Measurements from ENCODE around the gene PCOLCE2.
"Not testable (repeated sequence)": the region's sequence is repeated elsewhere in the genome, so short reads cannot be mapped to it uniquely, and the experiment has no call there.

The PCOLCE2 gene

GRCh38 chr3:142881445-142882224 lies 7.2 kb downstream of the PCOLCE2 start:
- Histone ChIP-seq H3K27me3 (ENCODE audit: low read depth, low read length) (no peaks in the 10 kb centered on the region), H3K4me3 (ENCODE audit: low read depth in 1 of 2, low read length in 2 of 2) (no peak overlapping the region), H3K36me3 (ENCODE audit: control insufficient read depth in 1 of 2, insufficient read depth in 2 of 2, low read length in 2 of 2) (no peaks in the 10 kb centered on the region), H3K27ac (ENCODE audit: low read length) (no peak overlapping the region), H3K9me3 (ENCODE audit: control insufficient read depth in 1 of 2, low read length in 2 of 2) (no peaks in the 10 kb centered on the region), H3K4me1 (ENCODE audit: control insufficient read depth in 1 of 2, insufficient read depth in 2 of 2, low read length in 2 of 2) (no peaks in the 10 kb centered on the region)

GRCh38 chr3:142878649-142879300 lies 10.1 kb downstream of the PCOLCE2 start:
- Histone ChIP-seq H3K27me3 (ENCODE audit: low read depth, low read length) (no peaks in the 10 kb centered on the region), H3K4me3 (ENCODE audit: low read depth in 1 of 2, low read length in 2 of 2) (no peak overlapping the region), H3K36me3 (ENCODE audit: control insufficient read depth in 1 of 2, insufficient read depth in 2 of 2, low read length in 2 of 2) (no peaks in the 10 kb centered on the region), H3K27ac (ENCODE audit: low read length) (no peak overlapping the region), H3K4me1 (ENCODE audit: control insufficient read depth in 1 of 2, insufficient read depth in 2 of 2, low read length in 2 of 2) (no peaks in the 10 kb centered on the region), H3K9me3 (ENCODE audit: control insufficient read depth in 1 of 2, low read length in 2 of 2) (no peaks in the 10 kb centered on the region)

- no peaks in the 10 kb centered on the region for H3K36me3 ChIP-seq (ENCODE audit: control insufficient read depth in 1 of 2, insufficient read depth in 2 of 2, low read length in 2 of 2)
- H3K9me3 ChIP-seq (ENCODE audit: control insufficient read depth in 1 of 2, low read length in 2 of 2), result no peaks in the 10 kb centered on the region
- no peaks in the 10 kb centered on the region for H3K4me1 ChIP-seq (ENCODE audit: control insufficient read depth in 1 of 2, insufficient read depth in 2 of 2, low read length in 2 of 2)
- H3K27ac ChIP-seq (ENCODE audit: low read length), result no peak overlapping the region
- H3K27me3 ChIP-seq (ENCODE audit: low read depth, low read length), result no peaks in the 10 kb centered on the region
- no peak overlapping the region for H3K4me3 ChIP-seq (ENCODE audit: low read depth in 1 of 2, low read length in 2 of 2)
Observed at GRCh38 chr3:142876417-142876816, 12.5 kb downstream of the PCOLCE2 start.

GRCh38 chr3:142875583-142876207 lies 13.2 kb downstream of the PCOLCE2 start:
- Histone ChIP-seq H3K4me3 (ENCODE audit: low read depth in 1 of 2, low read length in 2 of 2) (no peak overlapping the region), H3K27ac (ENCODE audit: low read length) (no peak overlapping the region), H3K27me3 (ENCODE audit: low read depth, low read length) (no peaks in the 10 kb centered on the region), H3K36me3 (ENCODE audit: control insufficient read depth in 1 of 2, insufficient read depth in 2 of 2, low read length in 2 of 2) (no peaks in the 10 kb centered on the region), H3K4me1 (ENCODE audit: control insufficient read depth in 1 of 2, insufficient read depth in 2 of 2, low read length in 2 of 2) (no peaks in the 10 kb centered on the region), H3K9me3 (ENCODE audit: control insufficient read depth in 1 of 2, low read length in 2 of 2) (no peaks in the 10 kb centered on the region)

GRCh38 chr3:142875099-142875498 lies 13.8 kb downstream of the PCOLCE2 start:
- no peak overlapping the region for H3K27ac ChIP-seq (ENCODE audit: low read length)
- no peaks in the 10 kb centered on the region for H3K9me3 ChIP-seq (ENCODE audit: control insufficient read depth in 1 of 2, low read length in 2 of 2)
- H3K4me1 ChIP-seq (ENCODE audit: control insufficient read depth in 1 of 2, insufficient read depth in 2 of 2, low read length in 2 of 2), result no peaks in the 10 kb centered on the region
- no peaks in the 10 kb centered on the region for H3K36me3 ChIP-seq (ENCODE audit: control insufficient read depth in 1 of 2, insufficient read depth in 2 of 2, low read length in 2 of 2)
- H3K27me3 ChIP-seq (ENCODE audit: low read depth, low read length), result no peaks in the 10 kb centered on the region
- H3K4me3 ChIP-seq (ENCODE audit: low read depth in 1 of 2, low read length in 2 of 2), result no peak overlapping the region

- H3K9me3 ChIP-seq (ENCODE audit: control insufficient read depth in 1 of 2, low read length in 2 of 2); H3K4me1 ChIP-seq (ENCODE audit: control insufficient read depth in 1 of 2, insufficient read depth in 2 of 2, low read length in 2 of 2); H3K4me3 ChIP-seq (ENCODE audit: low read depth in 1 of 2, low read length in 2 of 2); H3K36me3 ChIP-seq (ENCODE audit: control insufficient read depth in 1 of 2, insufficient read depth in 2 of 2, low read length in 2 of 2); H3K27me3 ChIP-seq (ENCODE audit: low read depth, low read length); H3K27ac ChIP-seq (ENCODE audit: low read length): not testable (repeated sequence)
Observed at GRCh38 chr3:142868382-142868781, 20.5 kb downstream of the PCOLCE2 start.

- Histone ChIP-seq H3K36me3 (ENCODE audit: control insufficient read depth in 1 of 2, insufficient read depth in 2 of 2, low read length in 2 of 2) (peaks cover 0 to 4% of the 10 kb centered on the region in 2 donors), H3K9me3 (ENCODE audit: control insufficient read depth in 1 of 2, low read length in 2 of 2) (no peaks in the 10 kb centered on the region), H3K4me1 (ENCODE audit: control insufficient read depth in 1 of 2, insufficient read depth in 2 of 2, low read length in 2 of 2) (no peaks in the 10 kb centered on the region), H3K27ac (ENCODE audit: low read length) (no peak overlapping the region), H3K4me3 (ENCODE audit: low read depth in 1 of 2, low read length in 2 of 2) (no peak overlapping the region), H3K27me3 (ENCODE audit: low read depth, low read length) (no peaks in the 10 kb centered on the region)
Observed at GRCh38 chr3:142866841-142867631, 21.8 kb downstream of the PCOLCE2 start.

- Histone ChIP-seq H3K27ac (ENCODE audit: low read length) (no peak overlapping the region), H3K9me3 (ENCODE audit: control insufficient read depth in 1 of 2, low read length in 2 of 2) (no peaks in the 10 kb centered on the region), H3K4me3 (ENCODE audit: low read depth in 1 of 2, low read length in 2 of 2) (no peak overlapping the region), H3K27me3 (ENCODE audit: low read depth, low read length) (no peaks in the 10 kb centered on the region), H3K36me3 (ENCODE audit: control insufficient read depth in 1 of 2, insufficient read depth in 2 of 2, low read length in 2 of 2) (peaks cover 0 to 4% of the 10 kb centered on the region in 2 donors), H3K4me1 (ENCODE audit: control insufficient read depth in 1 of 2, insufficient read depth in 2 of 2, low read length in 2 of 2) (no peaks in the 10 kb centered on the region)
Observed at GRCh38 chr3:142863930-142864920, 24.7 kb downstream of the PCOLCE2 start.

- Histone ChIP-seq H3K4me3 (ENCODE audit: low read depth in 1 of 2, low read length in 2 of 2) (no peak overlapping the region), H3K36me3 (ENCODE audit: control insufficient read depth in 1 of 2, insufficient read depth in 2 of 2, low read length in 2 of 2) (peaks cover 0 to 4% of the 10 kb centered on the region in 2 donors), H3K4me1 (ENCODE audit: control insufficient read depth in 1 of 2, insufficient read depth in 2 of 2, low read length in 2 of 2) (no peaks in the 10 kb centered on the region), H3K9me3 (ENCODE audit: control insufficient read depth in 1 of 2, low read length in 2 of 2) (no peaks in the 10 kb centered on the region), H3K27me3 (ENCODE audit: low read depth, low read length) (no peaks in the 10 kb centered on the region), H3K27ac (ENCODE audit: low read length) (no peak overlapping the region)
Observed at GRCh38 chr3:142863010-142863817, 25.7 kb downstream of the PCOLCE2 start.

GRCh38 chr3:142861926-142862325 lies 27.0 kb downstream of the PCOLCE2 start:
- Histone ChIP-seq H3K4me3 (ENCODE audit: low read depth in 1 of 2, low read length in 2 of 2) (no peak overlapping the region), H3K36me3 (ENCODE audit: control insufficient read depth in 1 of 2, insufficient read depth in 2 of 2, low read length in 2 of 2) (peaks cover 0 to 4% of the 10 kb centered on the region in 2 donors), H3K27me3 (ENCODE audit: low read depth, low read length) (no peaks in the 10 kb centered on the region), H3K9me3 (ENCODE audit: control insufficient read depth in 1 of 2, low read length in 2 of 2) (no peaks in the 10 kb centered on the region), H3K27ac (ENCODE audit: low read length) (no peak overlapping the region), H3K4me1 (ENCODE audit: control insufficient read depth in 1 of 2, insufficient read depth in 2 of 2, low read length in 2 of 2) (no peaks in the 10 kb centered on the region)

All from muscle layer of duodenum (tissue), 2 donors.